Smooth muscle cell (in vitro differentiated cells): ENCODE results near the gene ARID3B. TPM values are rescaled to one million over a fixed set of nuclear protein-coding genes. Genes with fewer than 3 reads are reported as not detected.
"Not testable (repeated sequence)": the region's sequence is repeated elsewhere in the genome, so short reads cannot be mapped to it uniquely, and the experiment has no call there.

ENCODE experiments used
- DNase-seq: peaks from one replicate; lab custom pipeline; 2025; ENCODE audit not compliant: unreplicated experiment; lab: John Stamatoyannopoulos, UW
- H2AFZ ChIP-seq: fragments of 200-600 bp; sonication (generic); 2 replicates; pipeline ENCODE4 v1.6.0; 2016; ENCODE audit warnings: antibody characterized with exemption, low read depth, mild to moderate bottlenecking
- H3F3A ChIP-seq: fragments of 200-600 bp; sonication (generic); 2 replicates; pipeline ENCODE4 v1.6.0; 2017; ENCODE audit warnings: antibody characterized with exemption, low read depth
- H3K27ac ChIP-seq: fragments of 200-600 bp; sonication (generic); 2 replicates; pipeline ENCODE4 v1.5.1; 2016; ENCODE audit warnings: low read depth, mild to moderate bottlenecking
- H3K27me3 ChIP-seq: fragments of 200-600 bp; sonication (generic); 2 replicates; pipeline ENCODE4 v1.6.1; 2016; ENCODE audit warnings: low read depth, mild to moderate bottlenecking
- H3K36me3 ChIP-seq: fragments of 200-600 bp; sonication (generic); 2 replicates; pipeline ENCODE4 v1.5.1; 2016; ENCODE audit warnings: low read depth
- H3K4me1 ChIP-seq: fragments of 200-600 bp; sonication (generic); 2 replicates; pipeline ENCODE4 v1.5.1; 2016; ENCODE audit warnings: low read depth
- H3K4me2 ChIP-seq: fragments of 200-600 bp; sonication (generic); 2 replicates; pipeline ENCODE4 v1.6.0; 2016; ENCODE audit warnings: mild to moderate bottlenecking
- H3K4me3 ChIP-seq: fragments of 200-600 bp; sonication (generic); 2 replicates; pipeline ENCODE4 v1.5.1; 2016; ENCODE audit warnings: mild to moderate bottlenecking
- H3K79me2 ChIP-seq: fragments of 200-600 bp; sonication (generic); 2 replicates; pipeline ENCODE4 v1.6.0; 2016; ENCODE audit warnings: low read depth, mild to moderate bottlenecking
- H3K9ac ChIP-seq: fragments of 200-600 bp; sonication (generic); 2 replicates; pipeline ENCODE4 v1.6.0; 2016; ENCODE audit warnings: low read depth
- H3K9me3 ChIP-seq: fragments of 200-600 bp; sonication (generic); replicated peaks from 2 replicates; pipeline ENCODE4 v1.5.1; 2016; ENCODE audit warnings: low read depth
- H4K20me1 ChIP-seq: fragments of 200-600 bp; sonication (generic); 2 replicates; pipeline ENCODE4 v1.6.0; 2016; ENCODE audit warnings: low read depth
- WGBS: methylation state at CpG from one replicate; pipeline ENCODE4 v1.1.7; 2016; ENCODE audit warnings: low lambda C conversion rate; 5-methylcytosine and 5-hydroxymethylcytosine counted together
- polyA plus RNA-seq: library from polyadenylated mRNA; unstranded; fragments of >200 nt; fragmentation: Nextera tagmentation; extraction: Ambion mirVana; gene quantifications from 2 replicates; pipeline ENCODE4 v1.2.1, GENCODE V29; 2016
- total RNA-seq: library from RNA; depleted of rRNA; stranded (reverse); fragments of >200 nt; gene quantifications from 2 replicates; pipeline ENCODE4 v1.2.3, GENCODE V29; 2014
- TF ChIP-seq, protein P1 (sequence below): fragments of 200-600 bp; sonication (generic); IDR thresholded peaks from 2 replicates; pipeline ENCODE4 v1.5.1; 2017; ENCODE audit warnings: borderline replicate concordance, mild to moderate bottlenecking, antibody characterized with exemption; ENCODE audit not compliant: insufficient read depth, poor library complexity, severe bottlenecking

The ARID3B gene
- total and polyA plus RNA-seq, 2 experiments from 2014 or later, result 7.2 to 7.7 TPM

DNA sequence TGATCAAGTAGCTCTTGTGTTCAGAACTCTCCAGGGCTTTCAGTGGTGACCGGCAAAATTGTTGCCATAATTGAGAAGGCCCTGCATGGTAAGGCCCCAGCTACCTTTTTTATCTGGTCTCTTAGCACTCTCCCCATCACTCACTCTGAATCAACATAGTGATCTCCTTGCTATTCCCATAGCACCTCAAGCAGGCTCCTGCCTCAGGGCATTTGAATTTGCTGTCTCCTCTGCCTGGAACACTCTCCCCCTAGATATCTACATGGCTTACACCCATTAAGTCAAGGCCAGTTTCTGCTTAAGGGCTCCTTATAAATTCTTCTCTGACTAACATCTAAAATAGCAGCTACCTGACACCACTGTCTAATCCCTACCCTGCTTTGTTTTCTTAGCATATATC, 3.3 kb upstream of the ARID3B start:
- Histone ChIP-seq H3K4me3 (no peak overlapping the region), H3K4me2 (no peak overlapping the region), H3K27me3 (no peaks in the 10 kb centered on the region), H4K20me1 (peaks cover 9% of the 10 kb centered on the region), H3K9ac (no peak overlapping the region), H3K36me3 (no peaks in the 10 kb centered on the region), H2AFZ (no peak overlapping the region), H3K4me1 (peaks cover 15% of the 10 kb centered on the region), H3K9me3 (no peaks in the 10 kb centered on the region), H3K79me2 (no peaks in the 10 kb centered on the region), H3F3A (peaks cover 18% of the 10 kb centered on the region), H3K27ac (no peak overlapping the region)
- 60% methylated on average over 1 of the region's 1 CpG for WGBS
- no peak for DNase-seq
- TF ChIP-seq, protein P1, sequence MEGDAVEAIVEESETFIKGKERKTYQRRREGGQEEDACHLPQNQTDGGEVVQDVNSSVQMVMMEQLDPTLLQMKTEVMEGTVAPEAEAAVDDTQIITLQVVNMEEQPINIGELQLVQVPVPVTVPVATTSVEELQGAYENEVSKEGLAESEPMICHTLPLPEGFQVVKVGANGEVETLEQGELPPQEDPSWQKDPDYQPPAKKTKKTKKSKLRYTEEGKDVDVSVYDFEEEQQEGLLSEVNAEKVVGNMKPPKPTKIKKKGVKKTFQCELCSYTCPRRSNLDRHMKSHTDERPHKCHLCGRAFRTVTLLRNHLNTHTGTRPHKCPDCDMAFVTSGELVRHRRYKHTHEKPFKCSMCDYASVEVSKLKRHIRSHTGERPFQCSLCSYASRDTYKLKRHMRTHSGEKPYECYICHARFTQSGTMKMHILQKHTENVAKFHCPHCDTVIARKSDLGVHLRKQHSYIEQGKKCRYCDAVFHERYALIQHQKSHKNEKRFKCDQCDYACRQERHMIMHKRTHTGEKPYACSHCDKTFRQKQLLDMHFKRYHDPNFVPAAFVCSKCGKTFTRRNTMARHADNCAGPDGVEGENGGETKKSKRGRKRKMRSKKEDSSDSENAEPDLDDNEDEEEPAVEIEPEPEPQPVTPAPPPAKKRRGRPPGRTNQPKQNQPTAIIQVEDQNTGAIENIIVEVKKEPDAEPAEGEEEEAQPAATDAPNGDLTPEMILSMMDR, result no peak

DNA sequence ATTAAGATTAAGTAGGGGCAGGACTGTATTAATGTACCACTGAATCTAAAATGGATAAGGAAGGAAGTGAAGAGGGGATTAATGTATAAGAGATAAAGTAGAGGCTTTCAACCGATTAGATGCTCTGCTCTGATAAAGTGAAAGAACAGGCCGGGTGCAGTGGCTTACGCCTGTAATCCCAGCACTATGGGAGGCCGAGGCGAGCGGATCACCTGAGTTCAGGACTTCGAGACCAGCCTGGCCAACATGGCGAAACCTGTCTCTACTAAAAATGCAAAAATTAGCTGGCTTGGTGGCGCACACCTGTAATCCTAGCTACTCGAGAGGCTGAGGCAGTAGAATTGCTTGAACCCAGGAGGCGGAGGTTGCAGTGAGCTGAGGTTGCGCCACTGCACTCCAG, 1.5 kb upstream of the ARID3B start:
- H3K9ac ChIP-seq, H3K9me3 ChIP-seq, DNase-seq, H3K27me3 ChIP-seq, H3K4me3 ChIP-seq, H3K79me2 ChIP-seq, H3K27ac ChIP-seq, H3K36me3 ChIP-seq, H2AFZ ChIP-seq: not testable (repeated sequence)
- WGBS, result 97% methylated on average over 12 of the region's 12 CpGs
- H3F3A ChIP-seq, result peaks cover 19% of the 10 kb centered on the region
- peaks cover 22% of the 10 kb centered on the region for H3K4me1 ChIP-seq
- peak overlapping the region; percentile 96 for H3K4me2 ChIP-seq
- H4K20me1 ChIP-seq, result peaks cover 27% of the 10 kb centered on the region

DNA sequence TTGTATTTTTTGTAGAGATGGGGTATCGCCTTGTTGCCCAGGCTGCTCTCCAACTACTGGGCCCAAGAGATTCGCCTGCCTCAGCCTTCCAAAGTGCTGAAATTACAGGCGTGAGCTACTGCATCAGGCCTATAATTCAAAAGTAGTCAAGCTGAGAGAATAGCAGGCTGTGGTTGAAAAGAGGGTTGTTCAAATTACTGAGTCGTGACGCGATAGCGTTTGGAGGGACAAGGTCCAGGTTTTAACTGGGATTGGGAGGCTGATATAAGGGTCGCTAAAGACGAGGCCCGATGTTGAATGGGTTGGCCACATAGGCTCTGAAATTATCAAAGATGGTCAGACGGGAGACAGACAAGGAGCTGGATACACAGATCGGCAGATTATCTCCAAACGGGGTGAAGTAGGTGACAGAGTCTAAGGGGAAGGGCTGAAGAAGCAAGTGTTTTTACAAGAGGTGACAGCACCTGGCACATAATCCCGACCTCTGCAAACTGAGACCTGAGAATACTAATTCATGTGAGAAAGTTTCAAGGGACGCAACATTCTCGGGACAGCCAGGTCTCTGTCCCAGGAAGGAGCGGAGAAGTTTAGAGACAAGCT, 759 bp upstream of the ARID3B start:
- H3K79me2 ChIP-seq, result peaks cover 7% of the 10 kb centered on the region
- H3K27ac ChIP-seq, result peak overlapping the region; percentile 74
- no peaks in the 10 kb centered on the region for H3K9me3 ChIP-seq
- H4K20me1 ChIP-seq, result peaks cover 34% of the 10 kb centered on the region
- WGBS, result 7% methylated on average over 17 of the region's 17 CpGs
- H3K27me3 ChIP-seq, result no peaks in the 10 kb centered on the region
- peaks cover 26% of the 10 kb centered on the region for H3F3A ChIP-seq
- no peak for DNase-seq
- H3K36me3 ChIP-seq, result no peaks in the 10 kb centered on the region
- peak overlapping the region; percentile 74 for H2AFZ ChIP-seq
- H3K4me1 ChIP-seq, result peaks cover 24% of the 10 kb centered on the region
- peak overlapping the region; percentile 70 for H3K4me3 ChIP-seq
- H3K9ac ChIP-seq, result peak overlapping the region; percentile 81
- peak overlapping the region; percentile 96 for H3K4me2 ChIP-seq
- TF ChIP-seq, protein P1, result no peak

DNA sequence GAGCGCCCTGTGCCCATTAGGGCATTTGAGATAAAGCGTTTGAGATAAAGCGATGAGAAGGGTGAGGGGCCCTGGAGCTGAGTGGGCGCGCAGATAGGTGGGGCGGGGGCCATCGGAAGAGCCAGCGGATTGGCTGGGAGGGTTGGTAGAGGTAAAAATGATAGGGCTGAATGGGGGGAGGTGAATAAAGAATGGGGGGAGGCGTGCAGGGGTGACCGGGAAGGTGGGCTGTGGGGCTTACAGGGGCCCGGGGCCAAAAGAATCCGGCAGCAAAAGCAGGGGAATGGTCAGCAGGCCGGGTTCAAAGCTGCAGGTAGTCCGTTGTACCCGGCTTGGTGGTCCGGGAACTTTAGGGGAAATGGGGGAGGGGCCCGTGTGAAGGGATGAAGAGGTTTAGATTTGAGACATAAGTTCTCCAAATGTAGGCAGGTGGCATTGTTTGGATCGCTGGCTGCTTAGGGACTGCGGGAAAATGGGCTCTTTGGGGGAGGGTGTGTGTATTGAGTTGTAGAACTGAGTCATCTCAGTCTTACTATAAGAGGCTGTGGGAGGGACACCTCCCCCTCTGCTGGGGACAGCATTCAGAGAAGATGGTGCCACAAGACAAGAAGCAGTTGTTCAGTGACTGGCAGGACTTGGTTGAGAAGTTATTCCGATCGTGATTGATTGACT, 610 bp downstream of the ARID3B start:
- TF ChIP-seq, protein P1, result no peak
- Histone ChIP-seq H3K4me1 (peaks cover 25% of the 10 kb centered on the region), H3K9ac (peak overlapping the region; percentile 84), H3K9me3 (no peaks in the 10 kb centered on the region), H3K36me3 (no peaks in the 10 kb centered on the region), H3K79me2 (peaks cover 7% of the 10 kb centered on the region), H3K27me3 (no peaks in the 10 kb centered on the region), H3K27ac (peak overlapping the region; percentile 76), H3F3A (peaks cover 36% of the 10 kb centered on the region), H2AFZ (peak overlapping the region; percentile 81), H3K4me3 (peak overlapping the region; percentile 95), H3K4me2 (peak overlapping the region; percentile 92), H4K20me1 (peaks cover 47% of the 10 kb centered on the region)
- 1% methylated on average over 20 of the region's 21 CpGs for WGBS
- DNase-seq, result no peak
